IPS-18c (cell line): Measurements from ENCODE around the gene CALY.
"Not testable (repeated sequence)": the region's sequence is repeated elsewhere in the genome, so short reads cannot be mapped to it uniquely, and the experiment has no call there.

Source experiments
- H3K4me3 ChIP-seq: 2 replicates; pipeline ENCODE4 v1.7.0; 2013; ENCODE audit warnings: low read depth, mild to moderate bottlenecking, low read length, moderate library complexity; ENCODE audit not compliant: insufficient read depth
- H3K9me3 ChIP-seq: one replicate; pipeline ENCODE4 v1.6.1; 2013; ENCODE audit warnings: mild to moderate bottlenecking, low read length, moderate library complexity; ENCODE audit not compliant: control insufficient read depth, insufficient read depth

CALY gene

DNA sequence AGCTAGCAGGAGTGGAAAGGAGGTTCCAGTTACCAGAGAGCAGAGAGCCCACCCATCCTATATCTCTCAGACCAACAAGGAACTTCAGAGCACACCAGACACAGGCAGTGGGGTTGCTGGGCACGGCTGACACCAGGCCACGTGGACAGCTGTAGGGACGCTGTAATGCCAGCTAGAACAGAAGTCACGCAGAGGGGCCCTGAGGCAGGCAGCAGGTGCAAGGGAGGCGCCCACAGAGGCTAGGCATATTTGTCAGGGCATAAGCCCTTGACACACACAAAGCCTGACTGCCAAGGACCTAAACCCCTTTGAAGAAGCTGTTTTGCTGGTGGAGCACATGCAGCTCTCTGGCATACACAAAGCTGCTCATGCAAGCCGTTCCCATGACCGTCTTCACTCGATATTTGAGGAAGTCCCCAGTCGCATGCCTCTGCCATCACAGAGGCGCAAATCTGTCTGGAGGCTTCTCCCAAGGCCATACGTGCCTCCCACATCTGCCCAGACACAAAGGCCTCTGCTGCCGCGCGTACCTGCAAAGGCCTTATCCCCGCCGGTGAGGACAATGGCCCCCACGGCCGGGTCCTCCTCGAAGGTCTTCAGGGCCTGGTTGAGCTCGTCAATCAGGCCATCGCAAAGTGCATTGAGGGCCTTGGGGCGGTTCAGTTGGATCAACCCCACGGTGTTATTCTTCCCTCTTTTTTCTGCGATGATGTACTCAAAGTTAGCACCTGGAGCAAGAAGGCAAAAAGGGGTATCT is 33.5 kb upstream of the CALY start:
- Histone ChIP-seq H3K4me3 (no peak overlapping the region), H3K9me3 (no peaks in the 10 kb centered on the region)

- no peaks in the 10 kb centered on the region for H3K9me3 ChIP-seq
- H3K4me3 ChIP-seq: no peak overlapping the region
These were observed 31.5 kb upstream of the CALY start for GRCh38 chr10:133368153-133368552.

DNA sequence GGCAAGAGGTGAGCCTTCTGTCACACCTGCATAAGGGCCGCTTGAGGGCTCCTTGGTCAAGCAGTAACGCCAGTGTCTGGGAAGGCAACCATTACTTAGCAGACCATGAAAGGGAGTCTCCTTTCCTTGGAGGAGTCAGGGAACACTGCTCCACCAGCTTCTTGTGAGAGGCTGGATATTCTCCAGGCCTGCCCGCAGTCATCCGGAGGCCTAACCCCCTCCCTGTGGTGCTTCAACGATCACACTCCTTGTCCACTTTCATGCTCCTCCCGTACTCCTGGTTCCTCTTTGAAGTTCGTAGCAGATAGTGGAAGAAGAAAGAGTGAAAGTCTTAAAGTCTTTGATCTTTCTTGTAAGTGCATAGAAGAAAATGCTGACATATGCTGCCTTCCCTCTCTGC is 30.8 kb upstream of the CALY start:
- not testable (repeated sequence) for H3K9me3 ChIP-seq, H3K4me3 ChIP-seq

DNA sequence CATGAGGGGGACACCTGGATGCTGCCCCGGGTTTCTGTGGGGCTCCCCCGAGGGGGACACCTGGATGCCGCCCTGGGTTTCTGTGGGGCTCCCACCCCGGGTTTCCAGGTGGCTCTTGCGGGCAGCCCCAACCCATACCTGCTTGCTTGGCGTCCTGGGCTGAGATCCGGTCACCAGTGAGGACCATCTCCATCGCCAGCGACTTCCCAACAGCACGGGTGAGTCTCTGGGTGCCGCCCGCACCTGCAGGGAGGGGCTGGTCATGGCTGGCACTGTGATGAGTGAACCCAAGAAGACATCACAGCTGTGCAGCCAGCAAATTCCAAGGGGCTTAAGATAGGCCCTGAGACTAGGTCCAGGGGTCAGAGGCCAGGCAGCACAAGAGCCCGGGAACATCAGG is 30.1 kb upstream of the CALY start:
- H3K4me3 ChIP-seq: no peak overlapping the region
- no peaks in the 10 kb centered on the region for H3K9me3 ChIP-seq

DNA sequence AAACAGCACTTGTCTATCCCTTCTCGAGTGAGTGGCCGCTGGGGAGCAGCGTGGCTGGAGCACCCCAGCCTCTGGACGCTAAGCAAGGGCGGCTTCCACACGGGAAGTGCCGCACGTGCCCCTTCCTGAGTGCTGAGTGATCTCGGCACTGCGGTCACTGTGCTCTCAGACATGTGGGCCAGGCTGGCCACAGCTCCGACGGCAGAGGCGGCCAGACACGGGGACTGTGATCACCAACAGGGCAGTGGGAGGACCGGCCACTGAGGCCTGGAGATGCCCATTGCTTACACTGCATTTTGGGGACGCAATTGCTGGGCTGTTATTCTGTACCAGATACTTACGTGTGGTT is 29.4 kb upstream of the CALY start:
- no peaks in the 10 kb centered on the region for H3K9me3 ChIP-seq
- H3K4me3 ChIP-seq: no peak overlapping the region

GRCh38 chr10:133365461-133366129 is 28.9 kb upstream of the CALY start:
- Histone ChIP-seq H3K9me3 (no peaks in the 10 kb centered on the region), H3K4me3 (no peak overlapping the region)

DNA sequence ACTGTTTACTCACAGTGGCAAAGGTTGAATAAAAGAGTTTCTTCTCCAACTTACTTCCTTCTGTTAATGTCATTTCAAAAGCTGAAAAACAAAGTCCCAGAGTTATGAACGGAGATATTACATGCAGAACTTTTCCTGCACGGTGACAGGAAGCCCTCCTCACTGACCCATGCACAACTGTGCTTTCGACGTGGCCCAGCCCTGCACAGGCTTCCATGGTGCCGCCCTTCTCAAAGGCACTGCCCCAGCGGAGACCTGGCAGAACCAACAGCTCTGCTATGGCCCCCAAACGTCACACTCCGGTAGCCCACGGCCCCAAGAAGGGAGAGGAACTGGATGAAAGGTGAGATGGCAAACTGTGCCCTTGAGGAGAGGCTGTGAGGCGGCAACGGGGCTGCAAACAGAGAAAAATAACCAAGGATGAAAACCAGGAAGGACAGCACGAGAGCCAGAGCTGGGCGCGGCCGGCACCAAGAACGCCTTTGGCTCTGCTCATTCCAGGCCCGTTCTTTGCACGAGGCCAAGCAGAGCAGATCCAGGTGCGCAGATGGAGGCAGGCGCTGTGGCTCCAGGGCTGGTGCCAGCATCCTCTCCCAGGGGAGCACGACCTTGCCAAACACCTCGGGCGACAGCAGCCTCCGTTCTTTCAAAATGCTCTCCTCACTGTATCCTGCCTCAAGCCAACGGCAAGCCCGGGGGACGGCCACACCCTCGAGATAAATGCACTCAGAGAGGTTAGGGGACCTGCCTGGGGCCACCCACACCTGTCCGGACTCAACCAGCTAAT is 28.1 kb upstream of the CALY start:
- H3K4me3 ChIP-seq: no peak overlapping the region

DNA sequence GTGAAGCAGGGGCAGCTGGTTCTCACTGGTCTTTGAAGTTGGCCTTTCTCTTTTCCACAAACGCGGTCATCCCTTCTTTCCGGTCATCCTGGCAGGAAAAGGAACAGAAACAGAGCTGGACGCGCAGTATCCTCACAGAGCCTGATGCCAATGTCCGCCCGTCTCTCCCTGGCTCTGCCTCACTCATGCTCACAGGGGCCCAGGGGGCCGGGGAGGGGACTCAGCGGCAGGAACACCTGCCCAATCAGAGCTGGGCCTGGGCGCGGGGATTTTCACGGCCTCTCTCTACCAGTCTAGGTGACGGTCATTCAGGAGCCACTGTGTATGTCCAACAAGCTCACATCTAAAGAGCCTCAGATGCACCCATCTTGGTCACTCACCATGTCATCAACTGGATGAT is 26.1 kb upstream of the CALY start:
- no peak overlapping the region for H3K4me3 ChIP-seq
- H3K9me3 ChIP-seq: no peaks in the 10 kb centered on the region

More for the DNA sequence above, 28.1 kb upstream of the CALY start:
- H3K9me3 ChIP-seq: no peaks in the 10 kb centered on the region

DNA sequence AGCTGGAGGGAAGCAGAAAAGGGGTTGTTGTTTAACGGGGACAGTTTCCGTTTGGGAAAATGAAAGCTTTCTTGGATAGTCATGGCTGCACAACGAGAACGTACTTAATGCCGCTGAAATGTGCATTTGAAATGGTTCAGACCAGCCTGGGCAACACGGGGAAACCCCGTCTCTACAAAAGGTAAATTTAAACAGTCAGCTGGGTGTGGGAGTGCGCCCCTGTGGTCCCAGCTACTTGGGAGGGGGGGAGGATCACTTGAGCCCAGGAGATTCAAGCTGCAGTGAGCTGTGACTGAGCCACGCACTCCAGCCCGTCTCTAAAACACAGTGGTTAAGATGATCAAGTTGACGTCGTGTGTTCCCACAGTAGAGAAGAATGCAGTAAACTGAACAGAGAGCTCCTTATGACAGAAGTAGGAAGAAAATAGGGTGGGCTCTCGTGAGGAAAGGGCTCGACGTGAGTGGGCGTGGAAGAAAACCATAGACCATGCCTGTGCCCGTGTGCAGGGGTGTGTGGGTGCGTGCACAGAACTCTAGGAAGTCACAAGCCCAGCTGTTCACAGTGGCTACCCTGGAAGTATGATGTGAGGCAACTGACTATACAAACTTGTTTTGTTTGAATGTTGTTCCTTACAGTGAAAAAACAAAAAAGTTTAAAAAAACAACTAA is 25.2 kb upstream of the CALY start:
- Histone ChIP-seq H3K4me3 (no peak overlapping the region), H3K9me3 (no peaks in the 10 kb centered on the region)

- peaks cover 2% of the 10 kb centered on the region for H3K9me3 ChIP-seq
- H3K4me3 ChIP-seq: no peak overlapping the region
These were observed 24.5 kb upstream of the CALY start for GRCh38 chr10:133361227-133361626.

DNA sequence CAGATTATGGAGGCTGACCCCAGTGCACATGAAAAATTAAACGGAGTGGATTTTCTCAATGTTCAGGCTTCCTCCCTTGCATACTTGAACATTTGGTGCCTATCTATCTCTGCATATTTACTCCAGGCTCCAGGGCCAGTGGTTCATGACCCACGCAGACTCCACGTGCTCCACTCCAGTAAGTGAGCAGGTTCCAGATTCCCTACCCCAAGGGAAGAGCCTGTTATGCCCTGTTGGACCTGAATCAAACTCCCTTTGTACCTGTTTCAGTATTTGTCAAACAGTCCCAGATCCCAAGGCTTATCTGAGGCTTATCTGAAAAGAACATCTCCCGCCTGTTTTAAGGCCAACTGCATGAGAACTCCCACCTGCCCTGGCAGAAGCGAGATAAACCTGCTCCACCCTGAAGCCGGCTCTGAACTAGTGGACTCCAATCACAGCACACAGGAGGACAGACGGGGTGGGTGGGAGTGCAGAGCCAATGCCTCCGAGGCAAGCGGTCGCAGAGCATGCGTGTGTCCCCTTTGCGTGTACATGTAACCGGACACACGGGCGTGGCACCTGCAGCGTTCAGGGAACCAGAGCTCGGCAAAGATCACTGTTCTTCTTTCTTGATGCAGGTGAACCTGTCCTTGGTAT is 23.4 kb upstream of the CALY start:
- Histone ChIP-seq H3K9me3 (peaks cover 2% of the 10 kb centered on the region), H3K4me3 (no peak overlapping the region)

- no peak overlapping the region for H3K4me3 ChIP-seq
- H3K9me3 ChIP-seq: peaks cover 2% of the 10 kb centered on the region
These were observed 22.9 kb upstream of the CALY start for GRCh38 chr10:133359554-133359971.

DNA sequence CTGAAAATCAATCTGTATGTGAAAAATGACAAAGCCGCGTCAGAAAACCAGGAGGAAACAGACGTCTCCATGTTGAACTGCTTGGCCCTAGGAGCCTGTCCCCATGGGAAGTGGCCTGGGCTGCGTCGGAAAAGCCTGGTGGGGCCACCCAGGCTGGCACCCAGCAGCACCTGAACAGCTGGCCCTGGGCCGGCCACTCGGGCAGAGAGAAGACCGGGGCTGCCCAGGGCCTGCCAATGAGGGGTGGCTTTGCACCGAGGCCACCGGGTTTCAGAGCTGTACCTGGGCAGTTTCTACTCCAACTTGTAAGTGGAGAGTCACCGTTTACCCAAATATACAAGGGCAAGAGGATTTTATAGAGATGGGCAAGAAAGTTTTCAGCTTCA is 22.2 kb upstream of the CALY start:
- Histone ChIP-seq H3K9me3 (peaks cover 2% of the 10 kb centered on the region), H3K4me3 (no peak overlapping the region)

DNA sequence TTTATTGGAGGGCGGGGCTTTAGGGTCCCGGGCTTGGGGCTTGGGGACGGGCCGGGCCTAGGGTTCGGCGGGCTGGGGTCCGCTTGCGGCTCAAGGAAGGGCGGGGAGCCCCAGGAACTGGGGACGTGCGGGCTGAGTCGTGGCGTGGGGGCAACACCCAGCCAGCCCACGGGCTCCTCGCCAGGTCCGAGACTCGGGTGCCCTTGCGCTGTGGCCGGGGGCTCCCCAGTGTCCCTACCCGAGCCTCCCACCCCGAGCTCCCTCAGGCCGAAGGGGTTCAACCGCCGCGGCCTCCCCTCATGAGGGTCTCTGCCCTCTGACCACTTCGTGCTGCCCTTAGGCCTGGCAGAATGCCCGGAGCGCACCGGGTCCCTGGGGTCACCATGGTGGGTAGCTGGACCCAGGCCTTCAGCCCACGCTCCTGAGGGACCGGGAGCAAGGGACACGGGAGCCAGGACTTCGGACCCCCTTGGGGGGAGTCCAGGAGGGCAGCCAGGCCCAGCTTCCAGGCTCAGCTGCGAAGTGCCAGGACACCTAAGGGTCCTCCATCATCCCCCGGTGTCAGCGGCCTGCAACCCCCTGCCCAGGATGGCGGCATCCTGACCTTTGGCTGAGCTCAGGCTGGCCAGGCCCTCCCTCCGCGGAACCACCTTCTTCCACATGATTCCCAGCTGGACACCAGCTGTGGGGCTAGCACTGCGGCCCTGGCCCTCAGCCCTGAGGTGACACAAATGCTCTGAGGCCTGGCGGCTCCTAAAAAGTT is 21.6 kb upstream of the CALY start:
- Histone ChIP-seq H3K9me3 (peaks cover 2% of the 10 kb centered on the region), H3K4me3 (no peak overlapping the region)

DNA sequence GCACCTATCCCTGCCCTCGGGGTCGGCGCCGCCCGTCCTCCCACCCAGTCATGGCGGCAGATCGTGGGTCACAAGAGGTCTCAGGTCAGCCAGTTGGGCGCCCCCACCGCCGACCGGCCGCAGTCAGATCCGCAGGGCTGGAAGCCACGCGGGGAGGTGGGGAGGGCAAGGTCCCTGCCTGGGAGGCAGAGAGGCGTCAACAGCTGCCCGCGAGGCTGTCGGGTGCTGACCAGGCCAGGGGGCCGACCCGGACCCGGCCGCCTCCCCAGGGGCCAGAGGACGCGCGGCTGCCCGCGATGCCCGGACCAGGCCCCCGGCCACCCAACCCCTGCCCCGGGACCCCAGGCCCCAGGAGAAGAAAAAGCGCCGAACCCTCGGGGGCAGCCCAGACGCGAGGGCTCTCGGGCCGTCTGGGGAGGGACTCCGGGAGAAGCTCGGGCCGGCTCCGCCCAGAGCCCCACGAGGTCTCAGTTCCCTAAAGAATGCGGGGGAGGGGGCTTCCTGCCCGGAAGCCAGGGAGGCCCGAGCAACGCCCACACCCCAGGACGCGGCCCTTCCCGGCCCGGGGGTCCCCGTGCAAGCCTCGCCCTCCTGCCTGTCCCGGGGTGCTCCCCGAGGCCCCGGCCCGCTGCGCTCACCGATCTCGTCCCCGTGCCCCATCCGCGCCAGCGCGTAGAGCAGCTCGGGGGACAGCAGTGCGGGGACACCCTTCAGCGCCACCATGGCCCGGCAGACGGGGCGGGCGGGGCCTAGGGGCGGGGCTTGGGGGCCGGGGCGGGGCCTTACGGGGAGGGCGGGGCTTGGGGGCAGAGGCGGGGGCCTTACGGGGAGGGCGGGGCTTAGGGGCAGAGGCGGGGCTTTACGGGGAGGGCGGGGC is 20.8 kb upstream of the CALY start, which contains the start of gene FUOM:
TSS of gene FUOM (minus strand) at position 735 of the 877 bp plus-strand sequence. CDS start at position 723, 12 bp downstream.
- Histone ChIP-seq H3K9me3 (peaks cover 2% of the 10 kb centered on the region), H3K4me3 (peak within 1 kb of the TSS; percentile 77)
